IPS-20b (cell line): ENCODE measurements around the gene CAVIN1.
A peak's percentile ranks its signal among the peaks of the same experiment; 100 is the strongest.
"Not testable (repeated sequence)": the region's sequence is repeated elsewhere in the genome, so short reads cannot be mapped to it uniquely, and the experiment has no call there.

ENCODE experiments used
- H3K27ac ChIP-seq: one replicate; pipeline ENCODE4 v1.5.1; 2013; ENCODE audit warnings: low read length
- H3K27me3 ChIP-seq: 2 replicates; pipeline ENCODE4 v1.6.1; 2013; ENCODE audit warnings: mild to moderate bottlenecking, low read length, inconsistent platforms; ENCODE audit not compliant: insufficient read depth
- H3K36me3 ChIP-seq: 2 replicates; pipeline ENCODE4 v1.6.1; 2013; ENCODE audit warnings: low read depth, mild to moderate bottlenecking, inconsistent platforms, low read length, moderate library complexity; ENCODE audit not compliant: insufficient read depth
- H3K4me1 ChIP-seq: 2 replicates; pipeline ENCODE4 v1.6.1; 2013; ENCODE audit warnings: mild to moderate bottlenecking, control low read depth, inconsistent platforms, low read length, moderate library complexity; ENCODE audit not compliant: insufficient read depth
- H3K4me3 ChIP-seq: 2 replicates; pipeline ENCODE4 v1.5.1; 2013; ENCODE audit warnings: mild to moderate bottlenecking, low read length, inconsistent platforms
- H3K9ac ChIP-seq: 2 replicates; pipeline ENCODE4 v1.6.1; 2013; ENCODE audit warnings: low read depth, mild to moderate bottlenecking, inconsistent platforms, low read length, moderate library complexity
- H3K9me3 ChIP-seq: 2 replicates; pipeline ENCODE4 v1.6.1; 2013; ENCODE audit warnings: mild to moderate bottlenecking, low read depth, low read length, inconsistent platforms; ENCODE audit not compliant: insufficient read depth

CAVIN1 gene

GRCh38 chr17:42386777-42387657 lies 36.0 kb downstream of the CAVIN1 start:
- H3K4me3 ChIP-seq: peak overlapping the region; percentile 92
- no peak overlapping the region for H3K27ac ChIP-seq
- no peaks in the 10 kb centered on the region for H3K9me3 ChIP-seq
- H3K27me3 ChIP-seq: no peaks in the 10 kb centered on the region
- H3K9ac ChIP-seq: peak overlapping the region; percentile 82
- peaks cover 15% of the 10 kb centered on the region; the same call in 1 of the 2 replicates for H3K4me1 ChIP-seq
- peaks cover 6% of the 10 kb centered on the region; the same call in 1 of the 2 replicates for H3K36me3 ChIP-seq

GRCh38 chr17:42381898-42382297 lies 41.2 kb downstream of the CAVIN1 start:
- peaks cover 20% of the 10 kb centered on the region for H3K4me1 ChIP-seq
- H3K4me3 ChIP-seq: no peak overlapping the region

GRCh38 chr17:42380935-42381334 lies 42.1 kb downstream of the CAVIN1 start:
- Histone ChIP-seq H3K4me3 (no peak overlapping the region), H3K27me3 (no peaks in the 10 kb centered on the region), H3K4me1 (peaks cover 18% of the 10 kb centered on the region), H3K9me3 (no peaks in the 10 kb centered on the region), H3K27ac (no peak overlapping the region), H3K36me3 (peaks cover 11% of the 10 kb centered on the region), H3K9ac (no peak overlapping the region)

More at GRCh38 chr17:42381898-42382297, 41.2 kb downstream of the CAVIN1 start:
- Histone ChIP-seq H3K27ac (no peak overlapping the region), H3K36me3 (peaks cover 11% of the 10 kb centered on the region), H3K9me3 (no peaks in the 10 kb centered on the region), H3K9ac (no peak overlapping the region), H3K27me3 (no peaks in the 10 kb centered on the region)

- peak overlapping the region; percentile 54; the same call in 1 of the 2 replicates for H3K9ac ChIP-seq
- H3K36me3 ChIP-seq: peaks cover 11% of the 10 kb centered on the region
- peaks cover 18% of the 10 kb centered on the region for H3K4me1 ChIP-seq
- peak overlapping the region; percentile 69 for H3K27ac ChIP-seq
- H3K9me3 ChIP-seq: no peaks in the 10 kb centered on the region
- no peaks in the 10 kb centered on the region for H3K27me3 ChIP-seq
- peak overlapping the region; percentile 20; the same call in 1 of the 2 replicates for H3K4me3 ChIP-seq
Observed at GRCh38 chr17:42378959-42379594, 44.0 kb downstream of the CAVIN1 start.

GRCh38 chr17:42378359-42378958 lies 44.6 kb downstream of the CAVIN1 start:
- no peak overlapping the region; the same call in 1 of the 2 replicates for H3K4me3 ChIP-seq
- H3K9me3 ChIP-seq: no peaks in the 10 kb centered on the region
- no peaks in the 10 kb centered on the region for H3K27me3 ChIP-seq
- peak overlapping the region; percentile 54; the same call in 1 of the 2 replicates for H3K9ac ChIP-seq
- peaks cover 6% of the 10 kb centered on the region for H3K36me3 ChIP-seq
- no peak overlapping the region for H3K27ac ChIP-seq
- peaks cover 18% of the 10 kb centered on the region for H3K4me1 ChIP-seq

GRCh38 chr17:42373896-42374295 lies 49.2 kb downstream of the CAVIN1 start:
- no peaks in the 10 kb centered on the region for H3K27me3 ChIP-seq
- H3K4me3 ChIP-seq: no peak overlapping the region
- H3K9me3 ChIP-seq: peaks cover 7% of the 10 kb centered on the region; the same call in 1 of the 2 replicates
- no peak overlapping the region for H3K27ac ChIP-seq
- H3K36me3 ChIP-seq: peaks cover 6% of the 10 kb centered on the region; the same call in 1 of the 2 replicates
- H3K4me1 ChIP-seq: peaks cover 5% of the 10 kb centered on the region
- no peak overlapping the region for H3K9ac ChIP-seq

GRCh38 chr17:42372142-42372541 lies 50.9 kb downstream of the CAVIN1 start:
- Histone ChIP-seq H3K9me3 (peaks cover 7% of the 10 kb centered on the region; the same call in 1 of the 2 replicates), H3K4me1 (peaks cover 3% of the 10 kb centered on the region), H3K9ac (no peak overlapping the region), H3K27me3 (no peaks in the 10 kb centered on the region), H3K27ac (no peak overlapping the region), H3K4me3 (no peak overlapping the region), H3K36me3 (peaks cover 6% of the 10 kb centered on the region; the same call in 1 of the 2 replicates)

- not testable (repeated sequence) for H3K9me3 ChIP-seq, H3K9ac ChIP-seq, H3K4me1 ChIP-seq, H3K36me3 ChIP-seq, H3K27ac ChIP-seq, H3K4me3 ChIP-seq, H3K27me3 ChIP-seq
Observed at GRCh38 chr17:42368797-42369561, 54.1 kb downstream of the CAVIN1 start.

GRCh38 chr17:42368310-42368709 lies 54.7 kb downstream of the CAVIN1 start:
- H3K4me3 ChIP-seq, H3K9me3 ChIP-seq, H3K36me3 ChIP-seq, H3K27ac ChIP-seq, H3K9ac ChIP-seq, H3K4me1 ChIP-seq, H3K27me3 ChIP-seq: not testable (repeated sequence)

GRCh38 chr17:42366176-42367023 lies 56.7 kb downstream of the CAVIN1 start:
- H3K4me3 ChIP-seq, H3K27ac ChIP-seq, H3K27me3 ChIP-seq, H3K36me3 ChIP-seq, H3K9ac ChIP-seq, H3K9me3 ChIP-seq: not testable (repeated sequence)
- H3K4me1 ChIP-seq: peaks cover 17% of the 10 kb centered on the region
